WTC11 (cell line): ENCODE data around the gene TMEM239.

Experiments
- CBFB ChIP-seq: sonication (generic); formaldehyde crosslinking; IDR thresholded peaks from 2 replicates; pipeline ENCODE4 v1.8.1; 2022; ENCODE audit warnings: mild to moderate bottlenecking, low read depth, missing genetic modification reagents
- ZNF138 ChIP-seq: sonication (generic); formaldehyde crosslinking; conservative IDR thresholded peaks from 2 replicates; pipeline ENCODE4 v1.8.1; 2022; ENCODE audit warnings: mild to moderate bottlenecking, moderate library complexity, missing genetic modification reagents
- TF ChIP-seq, protein P1 (sequence below): fragments of 200-600 bp; IDR thresholded peaks from 2 replicates; pipeline ENCODE4 v1.8.0; 2022; ENCODE audit warnings: antibody characterized with exemption

DNA sequence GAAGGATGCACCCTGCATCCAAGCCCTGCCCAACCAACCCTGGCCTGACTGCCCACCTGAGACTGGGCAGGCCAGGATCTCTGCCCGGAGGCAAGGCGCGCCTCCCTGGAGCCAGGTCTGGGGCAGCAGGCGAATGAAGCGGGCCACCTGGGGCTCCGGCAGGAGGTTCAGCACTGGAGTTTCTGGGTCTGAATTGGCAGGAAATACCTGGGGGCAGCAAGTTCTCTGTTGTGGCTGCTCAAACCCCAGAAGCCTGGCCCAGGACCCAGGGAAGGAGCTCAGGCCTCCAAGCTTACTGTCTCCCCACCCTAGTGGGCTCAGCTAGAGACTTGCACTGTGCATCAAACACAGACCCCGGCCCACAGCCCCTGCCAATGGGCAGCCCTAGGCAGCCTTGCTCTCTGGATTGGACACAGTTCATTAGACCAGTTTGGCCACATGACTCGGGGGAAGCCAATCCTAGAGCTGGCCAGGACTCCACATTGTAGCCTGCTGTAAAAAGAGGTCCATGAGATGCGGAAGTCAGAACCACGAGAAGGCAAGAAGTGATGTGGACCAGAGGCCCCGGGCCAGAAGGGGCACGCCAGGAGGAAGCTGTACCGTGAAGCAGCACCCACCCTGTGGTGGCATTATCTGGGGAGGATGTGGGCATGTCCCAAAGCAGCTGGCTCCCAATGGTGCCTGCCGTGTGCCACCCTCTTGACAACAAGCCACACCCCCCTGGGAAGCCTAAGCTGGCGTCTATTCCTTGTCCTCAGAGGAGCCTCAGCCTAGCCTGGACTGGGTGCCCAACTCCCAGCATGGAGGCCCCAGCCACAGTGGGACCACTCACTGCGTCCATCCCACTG lies 18.8 kb upstream of the TMEM239 start:
- TF ChIP-seq CBFB (CRISPR knock-in tag) (no peak), ZNF138 (CRISPR knock-in tag) (no peak)
- TF ChIP-seq, protein P1, sequence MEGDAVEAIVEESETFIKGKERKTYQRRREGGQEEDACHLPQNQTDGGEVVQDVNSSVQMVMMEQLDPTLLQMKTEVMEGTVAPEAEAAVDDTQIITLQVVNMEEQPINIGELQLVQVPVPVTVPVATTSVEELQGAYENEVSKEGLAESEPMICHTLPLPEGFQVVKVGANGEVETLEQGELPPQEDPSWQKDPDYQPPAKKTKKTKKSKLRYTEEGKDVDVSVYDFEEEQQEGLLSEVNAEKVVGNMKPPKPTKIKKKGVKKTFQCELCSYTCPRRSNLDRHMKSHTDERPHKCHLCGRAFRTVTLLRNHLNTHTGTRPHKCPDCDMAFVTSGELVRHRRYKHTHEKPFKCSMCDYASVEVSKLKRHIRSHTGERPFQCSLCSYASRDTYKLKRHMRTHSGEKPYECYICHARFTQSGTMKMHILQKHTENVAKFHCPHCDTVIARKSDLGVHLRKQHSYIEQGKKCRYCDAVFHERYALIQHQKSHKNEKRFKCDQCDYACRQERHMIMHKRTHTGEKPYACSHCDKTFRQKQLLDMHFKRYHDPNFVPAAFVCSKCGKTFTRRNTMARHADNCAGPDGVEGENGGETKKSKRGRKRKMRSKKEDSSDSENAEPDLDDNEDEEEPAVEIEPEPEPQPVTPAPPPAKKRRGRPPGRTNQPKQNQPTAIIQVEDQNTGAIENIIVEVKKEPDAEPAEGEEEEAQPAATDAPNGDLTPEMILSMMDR = no peak
